ENCODE measurements around the gene SDHAF2. TPM values are rescaled to one million over a fixed set of nuclear protein-coding genes. Genes with fewer than 3 reads are reported as not detected.

SDHAF2 gene
- total RNA-seq, 2 donors from 2014 or later: 41.4 to 45.4 TPM

GRCh38 chr11:61486011-61486620 lies 56.2 kb downstream of the SDHAF2 start:
- Histone ChIP-seq H3K36me3 (ENCODE audit: control insufficient read depth, insufficient read depth, low read length) (no peaks in the 10 kb centered on the region), H3K27ac (ENCODE audit: low read depth, low read length) (no peak overlapping the region), H3K4me3 (ENCODE audit: low read length) (no peak overlapping the region), H3K9ac (ENCODE audit: extremely low read depth, low read length, poor library complexity, severe bottlenecking) (no peak overlapping the region), H3K9me3 (ENCODE audit: control insufficient read depth, low read length) (no peaks in the 10 kb centered on the region), H3K4me1 (ENCODE audit: control insufficient read depth, insufficient read depth, low read length) (peaks cover 6% of the 10 kb centered on the region), H3K27me3 (ENCODE audit: control insufficient read depth, insufficient read depth, low read length, poor library complexity, severe bottlenecking) (no peaks in the 10 kb centered on the region)
- TF ChIP-seq CTCF (conservative IDR thresholded peaks at IDR 0.05): no peak
- H3K27me3 Mint-ChIP-seq (ENCODE audit: insufficient read depth): peaks cover 7% of the 10 kb centered on the region
- H3K36me3 Mint-ChIP-seq (ENCODE audit: low read depth): peaks cover 2% of the 10 kb centered on the region
- peaks cover 17% of the 10 kb centered on the region for H3K4me1 Mint-ChIP-seq
- DNase-seq: no peak
- H3K4me3 Mint-ChIP-seq: no peak overlapping the region
- H3K9me3 Mint-ChIP-seq: no peaks in the 10 kb centered on the region
- 89 to 100% methylated on average over 2 to 6 of the region's 6 CpGs for WGBS, 2 experiments (ENCODE audit: insufficient coverage in 1 of 2, insufficient read length in 1 of 2)
- H3K27ac Mint-ChIP-seq: no peak overlapping the region

GRCh38 chr11:61486779-61487178 lies 56.9 kb downstream of the SDHAF2 start:
- no peaks in the 10 kb centered on the region for H3K9me3 ChIP-seq (ENCODE audit: control insufficient read depth, low read length)
- peaks cover 3% of the 10 kb centered on the region for H3K4me1 ChIP-seq (ENCODE audit: control insufficient read depth, insufficient read depth, low read length)
- no peak overlapping the region for H3K27ac ChIP-seq (ENCODE audit: low read depth, low read length)
- no peak overlapping the region for H3K4me3 Mint-ChIP-seq
- no peaks in the 10 kb centered on the region for H3K27me3 ChIP-seq (ENCODE audit: control insufficient read depth, insufficient read depth, low read length, poor library complexity, severe bottlenecking)
- no peak for DNase-seq
- no peak overlapping the region for H3K27ac Mint-ChIP-seq
- H3K4me3 ChIP-seq (ENCODE audit: low read length): no peak overlapping the region
- no peak for TF ChIP-seq CTCF (conservative IDR thresholded peaks at IDR 0.05)
- H3K27me3 Mint-ChIP-seq (ENCODE audit: insufficient read depth): peaks cover 7% of the 10 kb centered on the region
- H3K36me3 ChIP-seq (ENCODE audit: control insufficient read depth, insufficient read depth, low read length): no peaks in the 10 kb centered on the region
- no peak overlapping the region for H3K9ac ChIP-seq (ENCODE audit: extremely low read depth, low read length, poor library complexity, severe bottlenecking)
- 81% methylated on average over 5 of the region's 5 CpGs; no CpG with 5 or more reads in 1 of the 2 experiments for WGBS, 2 experiments (ENCODE audit: insufficient coverage in 1 of 2, insufficient read length in 1 of 2)
- peaks cover 2% of the 10 kb centered on the region for H3K36me3 Mint-ChIP-seq (ENCODE audit: low read depth)
- peaks cover 14% of the 10 kb centered on the region for H3K4me1 Mint-ChIP-seq
- no peaks in the 10 kb centered on the region for H3K9me3 Mint-ChIP-seq

- H3K27me3 Mint-ChIP-seq (ENCODE audit: insufficient read depth): peaks cover 7% of the 10 kb centered on the region
- no peaks in the 10 kb centered on the region for H3K9me3 ChIP-seq (ENCODE audit: control insufficient read depth, low read length)
- TF ChIP-seq CTCF (conservative IDR thresholded peaks at IDR 0.05): no peak
- no peak for DNase-seq
- WGBS, 2 experiments (ENCODE audit: insufficient coverage in 1 of 2, insufficient read length in 1 of 2): 88 to 96% methylated on average over 3 to 4 of the region's 4 CpGs
- H3K36me3 Mint-ChIP-seq (ENCODE audit: low read depth): peaks cover 2% of the 10 kb centered on the region
- no peaks in the 10 kb centered on the region for H3K36me3 ChIP-seq (ENCODE audit: control insufficient read depth, insufficient read depth, low read length)
- H3K4me1 Mint-ChIP-seq: peaks cover 14% of the 10 kb centered on the region
- no peak overlapping the region for H3K4me3 Mint-ChIP-seq
- no peak overlapping the region for H3K27ac ChIP-seq (ENCODE audit: low read depth, low read length)
- H3K9ac ChIP-seq (ENCODE audit: extremely low read depth, low read length, poor library complexity, severe bottlenecking): no peak overlapping the region
- no peak overlapping the region for H3K27ac Mint-ChIP-seq
- H3K4me3 ChIP-seq (ENCODE audit: low read length): no peak overlapping the region
- H3K9me3 Mint-ChIP-seq: no peaks in the 10 kb centered on the region
- no peaks in the 10 kb centered on the region for H3K27me3 ChIP-seq (ENCODE audit: control insufficient read depth, insufficient read depth, low read length, poor library complexity, severe bottlenecking)
- peaks cover 3% of the 10 kb centered on the region for H3K4me1 ChIP-seq (ENCODE audit: control insufficient read depth, insufficient read depth, low read length)
These were observed 57.6 kb downstream of the SDHAF2 start for GRCh38 chr11:61487342-61488025.

Data from endodermal cell (in vitro differentiated cells).